IMR-90 (cell line): ENCODE data around the gene PTPRG.

Source experiments
- CTCF ChIP-seq: conservative IDR thresholded peaks from 2 replicates; pipeline ENCODE4 v1.5.1; 2012; ENCODE audit warnings: mild to moderate bottlenecking, low read depth, low read length, improper control_type of control experiment
- MAFK ChIP-seq: IDR thresholded peaks from 2 replicates; pipeline ENCODE4 v1.6.1; 2012; ENCODE audit warnings: low read depth, low read length, improper control_type of control experiment
- MXI1 ChIP-seq: IDR thresholded peaks from 2 replicates; pipeline ENCODE4 v1.6.1; 2012; ENCODE audit warnings: low read depth, mild to moderate bottlenecking, low read length, moderate library complexity, borderline replicate concordance
- NFE2L2 ChIP-seq: fragments of 150-350 bp; IDR thresholded peaks from 2 replicates; pipeline ENCODE4 v1.6.1; 2016; ENCODE audit warnings: low read depth, mild to moderate bottlenecking, low read length
- POLR2A ChIP-seq: IDR thresholded peaks from 2 replicates; pipeline ENCODE4 v1.6.1; 2012; ENCODE audit warnings: mild to moderate bottlenecking, low read depth, low read length
- RAD21 ChIP-seq: IDR thresholded peaks from 2 replicates; pipeline ENCODE4 v1.6.1; 2012; ENCODE audit warnings: low read length, improper control_type of control experiment
- RCOR1 ChIP-seq: IDR thresholded peaks from 2 replicates; pipeline ENCODE4 v1.6.1; 2012; ENCODE audit warnings: mild to moderate bottlenecking, low read length, improper control_type of control experiment; ENCODE audit not compliant: insufficient replicate concordance
- SMC3 ChIP-seq: fragments of 150-350 bp; IDR thresholded peaks from 2 replicates; pipeline ENCODE4 v1.6.1; 2016; ENCODE audit warnings: low read depth, mild to moderate bottlenecking, antibody characterized with exemption, low read length, moderate library complexity
- USF2 ChIP-seq: fragments of 150-350 bp; IDR thresholded peaks from 2 replicates; pipeline ENCODE4 v1.6.1; 2017; ENCODE audit warnings: mild to moderate bottlenecking, antibody characterized with exemption, low read length, low read depth

DNA sequence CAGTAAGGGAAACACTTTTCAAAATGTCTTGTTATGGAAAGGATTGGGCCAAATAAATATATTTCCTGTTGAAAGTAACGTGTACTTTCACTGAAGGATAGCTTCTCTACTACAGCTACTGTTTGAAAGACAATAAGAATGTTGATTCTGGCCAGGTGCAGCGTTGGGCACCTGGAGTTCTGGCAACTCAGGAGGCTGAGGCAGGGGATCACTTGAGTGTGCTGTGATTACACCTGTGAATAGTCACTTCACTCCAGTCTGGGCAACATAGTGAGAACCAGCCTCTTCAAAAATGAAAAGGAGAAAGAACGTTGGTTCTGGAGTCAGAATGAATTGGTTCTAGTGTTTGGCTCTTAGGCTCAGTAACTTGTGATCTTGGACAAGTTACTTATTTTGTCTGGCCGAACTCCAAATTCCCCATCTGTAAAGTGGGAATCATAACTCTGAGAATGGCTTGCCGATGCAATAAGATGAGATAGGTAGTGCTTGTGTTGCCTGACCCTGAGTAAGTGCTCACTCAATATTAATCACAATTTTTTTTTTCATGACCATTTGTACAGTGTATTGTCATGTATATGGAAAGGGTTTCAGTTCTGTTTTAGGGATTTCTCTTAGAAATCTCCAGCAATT, 310.8 kb downstream of the PTPRG start:
- TF ChIP-seq NFE2L2, result no peak
- TF ChIP-seq RAD21, result no peak
- no peak for TF ChIP-seq POLR2A
- no peak for TF ChIP-seq MAFK
- TF ChIP-seq CTCF, result no peak
- no peak for TF ChIP-seq USF2
- no peak for TF ChIP-seq SMC3
- no peak for TF ChIP-seq RCOR1
- TF ChIP-seq MXI1, result no peak
